ENCODE results near the gene HS2ST1.
"Not testable (repeated sequence)": the region's sequence is repeated elsewhere in the genome, so short reads cannot be mapped to it uniquely, and the experiment has no call there.

HS2ST1 gene

GRCh38 chr1:86925742-86926141 lies 11.3 kb downstream of the HS2ST1 start:
- no peak for DNase-seq (ENCODE audit: low read depth in 2 of 2)

- DNase-seq (ENCODE audit: low read depth in 2 of 2), result no peak
Observed at GRCh38 chr1:86926883-86927282, 12.4 kb downstream of the HS2ST1 start.

- DNase-seq (ENCODE audit: low read depth in 2 of 2), result no peak
Observed at GRCh38 chr1:86928819-86929218, 14.4 kb downstream of the HS2ST1 start.

GRCh38 chr1:86933051-86933450 lies 18.6 kb downstream of the HS2ST1 start:
- DNase-seq (ENCODE audit: low read depth in 2 of 2), result no peak

GRCh38 chr1:86933562-86934377 lies 19.3 kb downstream of the HS2ST1 start:
- DNase-seq (ENCODE audit: low read depth in 2 of 2), result no peak

- no peak for DNase-seq (ENCODE audit: low read depth in 2 of 2)
Observed at GRCh38 chr1:86938450-86938849, 24.0 kb downstream of the HS2ST1 start.

- DNase-seq (ENCODE audit: low read depth in 2 of 2), result no peak
Observed at GRCh38 chr1:86938855-86939254, 24.4 kb downstream of the HS2ST1 start.

- no peak for DNase-seq (ENCODE audit: low read depth in 2 of 2)
Observed at GRCh38 chr1:86939406-86939805, 25.0 kb downstream of the HS2ST1 start.

- DNase-seq (ENCODE audit: low read depth in 2 of 2), result no peak
Observed at GRCh38 chr1:86940599-86940998, 26.2 kb downstream of the HS2ST1 start.

GRCh38 chr1:86942042-86942441 lies 27.6 kb downstream of the HS2ST1 start:
- no peak for DNase-seq (ENCODE audit: low read depth in 2 of 2)

GRCh38 chr1:86942743-86943142 lies 28.3 kb downstream of the HS2ST1 start:
- no peak for DNase-seq (ENCODE audit: low read depth in 2 of 2)

GRCh38 chr1:86948212-86948611 lies 33.8 kb downstream of the HS2ST1 start:
- no peak for DNase-seq (ENCODE audit: low read depth in 2 of 2)

GRCh38 chr1:86950712-86951419 lies 36.4 kb downstream of the HS2ST1 start:
- no peak for DNase-seq (ENCODE audit: low read depth in 2 of 2)

GRCh38 chr1:86951430-86951829 lies 37.0 kb downstream of the HS2ST1 start:
- no peak for DNase-seq (ENCODE audit: low read depth in 2 of 2)

- no peak for DNase-seq (ENCODE audit: low read depth in 2 of 2)
Observed at GRCh38 chr1:86953167-86953566, 38.7 kb downstream of the HS2ST1 start.

GRCh38 chr1:86955678-86956077 lies 41.2 kb downstream of the HS2ST1 start:
- DNase-seq (ENCODE audit: low read depth in 2 of 2), result no peak

- DNase-seq (ENCODE audit: low read depth in 2 of 2), result no peak
Observed at GRCh38 chr1:86956221-86956620, 41.8 kb downstream of the HS2ST1 start.

- no peak for DNase-seq (ENCODE audit: low read depth in 2 of 2)
Observed at GRCh38 chr1:86957221-86957620, 42.8 kb downstream of the HS2ST1 start.

GRCh38 chr1:86960548-86960947 lies 46.1 kb downstream of the HS2ST1 start:
- no peak for DNase-seq (ENCODE audit: low read depth in 2 of 2)

- DNase-seq (ENCODE audit: low read depth in 2 of 2), result not testable (repeated sequence)
Observed at GRCh38 chr1:86963841-86964240, 49.4 kb downstream of the HS2ST1 start.

- DNase-seq (ENCODE audit: low read depth in 2 of 2), result no peak
Observed at GRCh38 chr1:86965012-86965826, 50.8 kb downstream of the HS2ST1 start.

- DNase-seq (ENCODE audit: low read depth in 2 of 2), result no peak
Observed at GRCh38 chr1:86965827-86966182, 51.4 kb downstream of the HS2ST1 start.
